HG03565 (cell line): ENCODE results near the gene ZFYVE1.
"Not testable (repeated sequence)": the region's sequence is repeated elsewhere in the genome, so short reads cannot be mapped to it uniquely, and the experiment has no call there.

Source experiments
- ATAC-seq: cut with Tn5 transposase; IDR thresholded peaks from one replicate; pipeline ENCODE4 v1.9.1; 2021; ENCODE audit warnings: mild to moderate bottlenecking, moderate library complexity; ENCODE audit not compliant: unreplicated experiment

Gene ZFYVE1

GRCh38 chr14:73003681-73004080, 23.2 kb downstream of the ZFYVE1 start:
- no peak for ATAC-seq

DNA sequence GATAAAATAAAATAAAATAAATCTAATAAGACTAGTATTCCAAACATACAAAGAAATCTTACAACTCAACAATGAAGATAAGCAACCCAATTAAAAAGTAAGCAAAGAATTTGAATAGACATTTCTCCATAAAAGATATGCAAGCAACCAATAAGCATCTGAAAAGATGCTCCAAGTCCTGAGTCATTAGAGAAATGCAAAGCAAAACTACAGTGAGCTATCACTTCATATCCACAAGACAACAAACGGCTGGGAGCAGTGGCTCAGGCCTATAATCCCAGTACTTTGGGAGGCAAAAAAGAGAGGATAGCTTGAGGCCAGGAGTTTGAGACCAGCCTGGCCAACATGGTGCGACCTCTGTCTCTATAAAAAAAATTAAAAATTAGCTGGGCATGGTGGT, 26.8 kb downstream of the ZFYVE1 start:
- no peak for ATAC-seq

DNA sequence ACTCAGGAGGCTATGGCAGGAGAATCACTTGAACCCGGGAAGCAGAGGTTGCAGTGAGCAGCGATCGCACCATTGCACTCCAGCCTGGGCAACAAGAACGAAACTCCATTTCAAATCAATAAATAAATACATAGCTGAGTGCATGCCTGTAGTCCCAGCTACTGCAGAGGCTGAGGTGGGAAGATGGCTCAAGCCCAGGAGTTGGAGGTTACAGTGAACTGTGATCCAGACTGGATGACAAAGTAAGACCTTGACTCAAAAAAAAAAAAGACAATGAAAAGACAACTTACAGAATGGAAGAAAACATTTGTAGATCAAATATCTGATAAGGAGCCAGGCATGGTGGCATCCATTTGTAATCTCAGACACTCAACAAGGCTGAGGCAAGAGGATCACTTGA, 27.6 kb downstream of the ZFYVE1 start:
- ATAC-seq, result no peak

GRCh38 chr14:72998252-72998903, 28.5 kb downstream of the ZFYVE1 start:
- ATAC-seq, result no peak

DNA sequence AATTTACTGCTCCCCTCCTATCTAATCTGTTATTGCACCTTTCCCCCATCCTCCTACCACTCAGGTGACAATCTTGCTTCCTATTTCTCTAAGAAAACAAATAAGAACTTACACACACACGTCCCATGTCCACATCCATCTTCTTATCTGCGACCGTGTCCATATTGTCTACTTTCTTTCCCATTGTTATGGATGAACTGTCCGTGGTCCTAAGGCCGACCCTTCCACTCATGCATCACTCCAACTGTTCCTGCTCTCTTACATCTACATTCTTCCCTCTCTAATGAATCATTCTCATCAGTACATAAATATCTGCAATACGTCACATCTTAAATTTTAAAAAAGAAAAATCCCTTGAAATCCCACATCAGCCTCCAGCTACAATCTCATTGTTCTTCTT, 30.0 kb downstream of the ZFYVE1 start:
- ATAC-seq, result no peak

DNA sequence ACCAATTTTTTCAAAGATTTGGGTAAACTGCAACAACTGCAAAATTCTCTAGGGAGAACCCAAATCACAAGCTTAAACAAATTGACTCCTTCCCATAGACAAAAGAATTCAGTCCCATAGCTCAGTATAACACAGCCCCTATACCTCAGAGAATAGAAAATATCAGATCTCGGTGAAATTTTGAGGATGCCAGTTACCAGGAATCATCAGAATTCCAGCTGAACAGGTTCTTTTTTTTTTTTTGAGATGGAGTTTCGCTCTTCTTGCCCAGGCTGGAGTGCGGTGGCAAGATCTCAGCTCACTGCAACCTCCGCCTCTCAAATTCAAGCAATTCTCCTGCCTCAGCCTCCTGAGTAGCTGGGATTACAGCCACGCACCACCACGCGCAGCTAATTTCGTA, 36.7 kb downstream of the ZFYVE1 start:
- no peak for ATAC-seq

- ATAC-seq, result no peak
Measured at GRCh38 chr14:72986857-72987256, 40.0 kb downstream of the ZFYVE1 start.

DNA sequence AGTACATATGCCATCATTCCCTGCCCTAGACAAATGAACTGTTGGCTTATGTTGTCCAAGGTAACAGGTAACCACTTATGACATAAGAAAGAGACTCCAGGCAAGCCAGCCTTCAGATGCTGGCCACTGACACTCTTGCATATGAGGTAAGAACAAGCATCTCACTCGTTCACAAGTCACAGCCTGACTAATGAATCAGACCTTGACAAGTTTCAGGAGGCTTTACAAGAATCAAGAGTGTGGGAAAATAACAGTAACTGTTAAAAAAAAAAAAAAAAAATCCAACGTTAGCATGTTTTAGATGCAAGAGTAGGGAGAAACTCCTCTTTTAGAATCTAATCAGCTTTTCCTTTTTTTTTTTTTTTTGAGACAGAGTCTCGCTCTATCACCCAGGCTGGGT, 40.7 kb downstream of the ZFYVE1 start:
- no peak for ATAC-seq

DNA sequence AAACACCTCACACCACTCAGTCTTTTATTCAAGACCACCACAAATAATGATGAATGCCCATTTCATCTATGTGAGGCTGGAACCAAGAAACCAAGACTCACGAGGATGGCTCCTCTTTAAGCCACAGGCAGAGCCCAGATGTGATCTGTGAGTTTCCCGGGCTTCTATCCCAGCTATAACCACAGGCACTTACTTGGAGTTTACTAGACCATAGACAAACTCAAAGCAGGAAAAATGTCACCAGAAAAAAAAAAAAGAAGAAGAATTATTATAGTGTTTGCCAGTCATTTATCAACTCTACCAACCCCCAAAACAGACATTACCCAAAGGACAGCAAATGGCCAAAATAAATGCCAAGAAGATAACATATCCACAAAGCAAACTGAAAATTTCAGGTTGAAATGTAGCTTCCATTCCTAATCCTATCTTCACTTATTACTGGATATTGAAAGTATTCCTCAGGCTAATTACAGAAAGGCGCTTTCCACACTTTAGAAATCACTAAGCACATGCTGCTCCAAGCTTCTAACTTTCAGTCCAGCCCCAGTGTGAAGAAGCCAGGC, 44.7 kb downstream of the ZFYVE1 start:
- no peak for ATAC-seq

- ATAC-seq, result no peak
Measured at GRCh38 chr14:72980863-72981262, 46.0 kb downstream of the ZFYVE1 start.

DNA sequence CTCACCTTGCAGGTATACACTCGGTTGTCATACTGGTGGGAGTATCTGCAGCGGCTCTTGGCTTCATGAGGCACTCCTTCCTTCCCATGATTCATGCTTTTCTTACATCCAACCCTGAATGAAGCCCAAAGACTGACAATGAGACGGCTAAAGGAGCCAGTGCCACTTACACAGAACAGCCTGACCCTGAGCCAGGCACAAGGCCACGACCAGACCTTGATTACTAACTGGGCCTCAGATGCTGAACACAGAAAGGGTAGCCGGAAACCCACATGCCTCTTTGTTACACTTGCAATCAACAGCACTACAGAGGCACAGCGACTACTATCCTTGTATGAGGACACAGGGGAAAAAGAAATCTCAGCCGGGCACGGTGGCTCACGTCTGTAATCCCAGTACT, 48.0 kb downstream of the ZFYVE1 start:
- ATAC-seq, result no peak

DNA sequence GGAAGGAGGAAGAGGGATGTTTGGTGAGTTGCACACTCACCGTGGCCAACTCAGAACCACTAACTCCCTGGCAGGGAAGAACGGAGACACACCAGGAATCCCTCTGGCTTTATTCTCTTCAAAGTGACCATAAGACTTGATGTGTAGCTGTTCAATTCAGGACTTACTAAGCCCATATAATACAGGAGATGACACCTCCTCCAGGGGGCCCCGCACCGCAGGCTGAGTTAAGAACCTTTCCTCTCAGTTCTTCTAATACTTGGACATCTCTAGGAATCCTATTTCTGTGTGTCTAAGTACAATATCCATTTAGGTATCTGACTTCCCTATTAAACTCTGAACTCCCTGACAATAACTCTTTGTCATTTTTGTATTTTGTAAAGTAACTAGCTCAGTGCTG, 51.1 kb downstream of the ZFYVE1 start:
- no peak for ATAC-seq

DNA sequence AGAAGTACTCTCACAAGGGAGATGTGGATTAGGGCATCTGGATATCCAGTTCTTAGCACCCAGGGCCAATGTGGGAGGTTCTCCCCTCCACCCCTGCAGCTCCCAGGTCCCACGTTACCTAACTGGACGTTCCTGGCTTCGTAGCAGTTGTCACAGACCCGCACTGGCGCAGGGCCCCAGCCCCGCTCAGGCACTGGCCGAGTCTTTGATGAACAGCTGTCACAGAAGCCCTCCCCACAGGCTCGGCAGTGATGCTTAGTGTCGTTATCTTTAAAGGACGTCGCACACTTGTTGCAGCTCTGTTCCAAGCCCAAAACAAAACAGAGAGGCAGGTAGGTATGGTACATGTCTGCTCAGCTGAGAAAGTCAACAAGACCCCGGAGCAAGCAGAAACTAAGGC, 52.2 kb downstream of the ZFYVE1 start:
- ATAC-seq, result no peak

DNA sequence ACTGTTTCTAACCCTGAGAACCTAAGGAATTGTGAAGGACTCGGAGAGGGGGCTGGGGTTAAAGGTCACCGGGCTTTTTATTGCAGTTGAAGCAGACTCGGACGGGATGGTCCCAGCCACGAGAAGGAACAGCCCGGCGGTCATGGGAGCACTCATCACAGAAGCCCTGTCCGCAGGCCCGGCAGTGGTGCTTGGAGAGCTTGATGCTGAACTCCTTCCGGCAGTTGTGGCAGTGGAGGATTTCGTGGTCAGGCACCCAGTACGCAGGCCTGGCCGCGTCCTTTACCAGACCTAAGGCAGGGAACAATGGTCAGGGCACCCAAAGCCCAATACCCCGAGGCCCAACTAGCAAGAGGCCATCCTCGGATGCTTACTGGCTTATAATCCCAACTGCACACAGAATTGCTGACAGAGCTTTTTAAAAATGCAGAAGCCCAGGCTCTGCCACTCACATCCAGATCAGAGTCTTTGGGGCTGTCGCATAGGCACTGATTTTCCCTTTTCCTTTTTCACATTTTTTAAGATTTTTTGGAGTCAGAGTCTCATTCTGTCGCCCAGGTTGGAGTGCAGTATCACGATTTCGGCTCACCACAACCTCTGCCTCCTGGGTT, 56.0 kb downstream of the ZFYVE1 start:
- ATAC-seq, result no peak

GRCh38 chr14:72970058-72970630, 56.8 kb downstream of the ZFYVE1 start:
- ATAC-seq, result no peak

GRCh38 chr14:72968316-72968715, 58.6 kb downstream of the ZFYVE1 start:
- ATAC-seq, result no peak

GRCh38 chr14:72966038-72966437, 60.9 kb downstream of the ZFYVE1 start:
- no peak for ATAC-seq

DNA sequence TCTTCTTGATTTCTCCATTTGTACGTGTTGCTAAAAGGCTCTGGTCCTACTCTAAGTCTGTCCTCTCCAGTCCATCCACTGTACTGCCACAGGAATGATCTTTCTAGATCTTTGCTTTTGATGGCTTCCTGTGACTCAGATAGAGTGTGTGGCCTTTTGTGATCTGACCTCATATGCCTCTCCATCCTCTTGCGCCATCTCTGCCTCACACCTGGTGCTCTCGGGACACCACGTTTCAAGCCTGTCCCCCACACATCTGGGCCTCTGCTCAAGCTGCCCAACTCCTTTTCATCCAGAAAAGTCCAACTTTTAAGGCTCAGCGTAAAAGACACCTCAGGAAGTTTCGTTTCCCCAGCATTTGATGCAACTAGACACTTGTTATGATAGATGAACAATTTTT, 61.7 kb downstream of the ZFYVE1 start:
- ATAC-seq, result no peak

DNA sequence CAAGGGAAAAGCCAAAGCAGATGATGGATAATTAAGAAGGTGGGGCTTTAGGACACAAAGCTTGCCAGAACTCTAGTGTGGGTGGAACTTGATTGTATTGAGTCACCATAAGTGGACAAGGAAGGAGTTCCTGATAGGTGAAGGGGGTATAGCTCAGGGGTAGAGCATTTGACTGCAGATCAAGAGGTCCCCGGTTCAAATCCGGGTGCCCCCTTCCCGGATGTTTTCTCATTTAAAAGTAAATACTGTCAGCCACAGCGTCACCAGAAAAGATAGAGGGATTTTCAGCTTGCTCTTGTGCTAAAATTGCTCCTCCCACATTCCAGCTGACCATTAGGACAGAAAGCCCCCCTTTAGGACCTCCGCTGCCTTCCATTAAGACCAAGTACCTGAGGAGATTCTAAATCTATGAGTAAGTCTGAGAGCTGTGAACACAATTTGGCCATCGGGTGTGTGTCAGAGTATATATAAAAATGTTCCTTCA, 64.0 kb downstream of the ZFYVE1 start:
- no peak for ATAC-seq

- not testable (repeated sequence) for ATAC-seq
Measured at GRCh38 chr14:72962336-72962754, 64.6 kb downstream of the ZFYVE1 start.

DNA sequence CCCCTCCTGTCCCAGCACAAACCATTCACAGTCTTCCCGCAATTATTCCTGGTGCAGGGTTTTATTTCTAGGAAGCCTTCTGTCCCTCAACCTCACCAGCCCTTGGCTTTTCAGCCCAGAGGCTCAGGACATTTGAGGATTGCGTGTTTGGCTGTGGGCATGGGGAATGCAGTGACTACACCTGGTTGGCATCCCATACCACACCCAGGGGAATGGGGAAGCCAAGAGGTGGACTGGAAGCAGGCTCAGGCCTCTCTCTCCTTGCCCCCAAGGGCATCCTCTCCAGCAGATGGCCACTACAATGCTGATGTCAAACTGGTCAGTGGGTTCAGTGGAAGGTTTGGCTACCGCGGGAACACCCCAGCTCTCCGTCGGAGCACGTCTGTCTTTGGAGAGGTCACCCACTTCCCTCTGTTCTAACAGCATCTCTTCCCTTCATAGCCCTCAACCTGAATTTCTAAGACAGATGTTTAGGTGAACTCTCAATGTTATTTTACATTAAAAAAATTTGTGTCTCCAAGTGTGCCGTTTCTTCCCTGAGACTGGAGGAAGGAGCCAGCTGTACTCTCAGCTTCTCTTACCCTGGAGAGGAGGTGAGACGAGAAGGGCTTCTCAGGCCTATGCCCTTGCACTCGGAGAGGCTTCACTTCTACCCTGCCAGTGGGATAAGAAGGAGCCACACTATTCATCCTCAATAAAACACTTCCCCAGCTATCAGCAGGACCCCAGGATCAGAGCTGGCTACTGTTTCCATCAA, 65.1 kb downstream of the ZFYVE1 start:
- ATAC-seq, result no peak
